ENCODE measurements around the gene PSG4. TPM values are rescaled to one million over a fixed set of nuclear protein-coding genes. Genes with fewer than 3 reads are reported as not detected.
"Not testable (repeated sequence)": the region's sequence is repeated elsewhere in the genome, so short reads cannot be mapped to it uniquely, and the experiment has no call there.

Gene PSG4
- 4.6 and 6.8 TPM in 2 replicates for total RNA-seq (2014; rRNA removed; shearing (Covaris generic))

GRCh38 chr19:43205471-43206105 is at the start of gene PSG4:
PSG4 (minus strand) TSS chr19:43205638; CDS start chr19:43205536, 102 bp downstream.
- DNase-seq (ENCODE audit: low spot score): peak; percentile 36

- DNase-seq (ENCODE audit: low spot score): not testable (repeated sequence)
Measured at GRCh38 chr19:43251428-43251827, 46.0 kb upstream of the PSG4 start.

GRCh38 chr19:43250296-43250695 is 44.9 kb upstream of the PSG4 start:
- DNase-seq (ENCODE audit: low spot score): not testable (repeated sequence)

GRCh38 chr19:43248635-43249002 is 43.2 kb upstream of the PSG4 start:
- DNase-seq (ENCODE audit: low spot score): not testable (repeated sequence)

GRCh38 chr19:43247243-43247880 is 41.9 kb upstream of the PSG4 start:
- not testable (repeated sequence) for DNase-seq (ENCODE audit: low spot score)

GRCh38 chr19:43245848-43246247 is 40.4 kb upstream of the PSG4 start:
- not testable (repeated sequence) for DNase-seq (ENCODE audit: low spot score)

GRCh38 chr19:43242211-43242610 is 36.8 kb upstream of the PSG4 start:
- not testable (repeated sequence) for DNase-seq (ENCODE audit: low spot score)

- DNase-seq (ENCODE audit: low spot score): not testable (repeated sequence)
Measured at GRCh38 chr19:43238213-43238612, 32.8 kb upstream of the PSG4 start.

- DNase-seq (ENCODE audit: low spot score): not testable (repeated sequence)
Measured at GRCh38 chr19:43235686-43236085, 30.2 kb upstream of the PSG4 start.

- DNase-seq (ENCODE audit: low spot score): peak; percentile 70
Measured at GRCh38 chr19:43229315-43229714, 23.9 kb upstream of the PSG4 start.

- not testable (repeated sequence) for DNase-seq (ENCODE audit: low spot score)
Measured at GRCh38 chr19:43228730-43229129, 23.3 kb upstream of the PSG4 start.

GRCh38 chr19:43226986-43227385 is 21.5 kb upstream of the PSG4 start:
- DNase-seq (ENCODE audit: low spot score): not testable (repeated sequence)

- no peak for DNase-seq (ENCODE audit: low spot score)
Measured at GRCh38 chr19:43224855-43225253, 19.4 kb upstream of the PSG4 start.

- DNase-seq (ENCODE audit: low spot score): peak; percentile 54
Measured at GRCh38 chr19:43224201-43224854, 18.9 kb upstream of the PSG4 start.

- not testable (repeated sequence) for DNase-seq (ENCODE audit: low spot score)
Measured at GRCh38 chr19:43221891-43222290, 16.5 kb upstream of the PSG4 start.

- not testable (repeated sequence) for DNase-seq (ENCODE audit: low spot score)
Measured at GRCh38 chr19:43219136-43219535, 13.7 kb upstream of the PSG4 start.

- DNase-seq (ENCODE audit: low spot score): not testable (repeated sequence)
Measured at GRCh38 chr19:43215881-43216280, 10.4 kb upstream of the PSG4 start.

- no peak for DNase-seq (ENCODE audit: low spot score)
Measured at GRCh38 chr19:43207991-43208390, 2.6 kb upstream of the PSG4 start.

GRCh38 chr19:43207174-43207573 is 1.7 kb upstream of the PSG4 start:
- not testable (repeated sequence) for DNase-seq (ENCODE audit: low spot score)

- DNase-seq (ENCODE audit: low spot score): not testable (repeated sequence)
Measured at GRCh38 chr19:43203611-43204010, 1.8 kb downstream of the PSG4 start.

- not testable (repeated sequence) for DNase-seq (ENCODE audit: low spot score)
Measured at GRCh38 chr19:43201891-43202290, 3.5 kb downstream of the PSG4 start.

GRCh38 chr19:43201337-43201801 is 4.1 kb downstream of the PSG4 start:
- peak; percentile 49 for DNase-seq (ENCODE audit: low spot score)
